K562 (cell line): ENCODE data around the gene HDAC10. TPM values are rescaled to one million over a fixed set of nuclear protein-coding genes. Genes with fewer than 3 reads are reported as not detected.

ENCODE experiments used
- ATAC-seq: fragments of 200-7000 bp; cut with Tn5 transposase; 3 replicates; pipeline ENCODE4 v1.9.1; 2020; ENCODE audit warnings: moderate library complexity
- BruUV-seq: library from RNA; stranded (reverse); fragments of 400-500 nt; replicated peaks from 2 replicates; lab custom pipeline; 2021; lab: Mats Ljungman, UMichigan
- CTCF ChIA-PET: fragments of 300-600 bp; formaldehyde crosslinking; extraction: SDS; loops from one replicate; lab custom pipeline; 2021; ENCODE audit warnings: low intra/inter-chr PET ratio; lab: Yijun Ruan, JAX
- POLR2A ChIA-PET: fragments of 300-600, 350-650 bp; sonication (Branson Sonifier 250); formaldehyde crosslinking; extraction: SDS; loops from one replicate; lab custom pipeline; 2021; ENCODE audit warnings: antibody characterized with exemption, inconsistent platforms; lab: Yijun Ruan, JAX
- DNase-seq, 4 experiments: peaks; one replicate each; pipeline versions ENCODE4 v3.0.0 to v3.0.0-alpha.2; 2011 to 2018; ENCODE audit warnings: low spot score in 3 of 4, mixed read lengths in 3 of 4; ENCODE audit errors: extremely low read depth in 1 of 4
- FAIRE-seq: peaks from 2 replicates; lab custom pipeline; 2011; peaks lifted over from hg19 to GRCh38; lab: Jason Lieb, UNC
- H2AFZ ChIP-seq: 2 replicates; pipeline ENCODE4 v1.6.0; 2011; ENCODE audit warnings: low read depth, low read length, control low read depth, inconsistent platforms
- H3K27ac ChIP-seq: fragments of 200-600 bp; 3 replicates; pipeline ENCODE4 v1.8.0; 2011; ENCODE audit warnings: low read depth, mild to moderate bottlenecking, control low read depth, inconsistent platforms, low read length, moderate library complexity, mixed read lengths; ENCODE audit errors: extremely low read depth
- H3K27me3 ChIP-seq, 2 experiments: fragments of 300-600 bp in 1 of 2; 2 replicates in 1 of 2; 3 replicates in 1 of 2; pipeline versions ENCODE4 v1.6.0 to v1.8.0; 2011; ENCODE audit warnings: inconsistent platforms in 2 of 2, low read length in 2 of 2, mild to moderate bottlenecking in 1 of 2, mixed read lengths in 1 of 2, moderate library complexity in 1 of 2; ENCODE audit not compliant: control insufficient read depth in 2 of 2, insufficient read depth in 2 of 2
- H3K36me3 ChIP-seq: fragments of 300-600 bp; 3 replicates; pipeline ENCODE4 v1.8.0; 2011; ENCODE audit warnings: mild to moderate bottlenecking, low read length, inconsistent platforms; ENCODE audit not compliant: control insufficient read depth, insufficient read depth
- H3K4me1 ChIP-seq, 2 experiments: fragments of 200-600 bp in 1 of 2; replicated peaks in 1 of 2; 2 replicates in 1 of 2; 3 replicates in 1 of 2; pipeline versions ENCODE4 v1.5.1 to v1.8.0; 2011; ENCODE audit warnings: inconsistent platforms in 2 of 2, low read length in 2 of 2, mild to moderate bottlenecking in 1 of 2, mixed read lengths in 1 of 2, moderate library complexity in 1 of 2; ENCODE audit not compliant: control insufficient read depth in 2 of 2, insufficient read depth in 2 of 2
- H3K4me2 ChIP-seq: 2 replicates; pipeline ENCODE4 v1.6.1; 2011; ENCODE audit warnings: low read length, control low read depth, inconsistent platforms, mixed read lengths; ENCODE audit not compliant: insufficient read depth
- H3K4me3 ChIP-seq: fragments of 200-600 bp; sonication (generic), shearing (Covaris generic); 2 replicates; pipeline ENCODE4 v1.5.1; 2016; ENCODE audit warnings: control low read depth, inconsistent platforms
- H3K79me2 ChIP-seq: fragments of 200-600 bp; 3 replicates; pipeline ENCODE4 v1.8.0; 2011; ENCODE audit warnings: low read length, inconsistent platforms; ENCODE audit not compliant: control insufficient read depth, insufficient read depth
- H3K9ac ChIP-seq, 2 experiments: 2 replicates each; pipeline versions ENCODE4 v1.6.0 to v1.6.1; 2011; ENCODE audit warnings: low read depth in 2 of 2, low read length in 2 of 2, control low read depth in 1 of 2, inconsistent platforms in 1 of 2, mild to moderate bottlenecking in 1 of 2, mixed read lengths in 1 of 2; ENCODE audit not compliant: insufficient read depth in 1 of 2
- H3K9me1 ChIP-seq: one replicate; pipeline ENCODE4 v1.6.0; 2011; ENCODE audit warnings: inconsistent platforms, mild to moderate bottlenecking, low read length, moderate library complexity; ENCODE audit not compliant: control insufficient read depth, insufficient read depth
- H3K9me3 ChIP-seq: replicated peaks from 2 replicates; pipeline ENCODE4 v1.5.1; 2011; ENCODE audit warnings: low read depth, low read length, inconsistent platforms; ENCODE audit not compliant: control insufficient read depth, insufficient read depth
- H4K20me1 ChIP-seq: replicated peaks from 2 replicates; pipeline ENCODE4 v1.6.1; 2011; ENCODE audit warnings: low read length, inconsistent platforms, mixed read lengths; ENCODE audit not compliant: control insufficient read depth, insufficient read depth
- DDX20 ChIP-seq: fragments of 450-650 bp; IDR thresholded peaks from 2 replicates; pipeline ENCODE4 v1.6.1; 2016; ENCODE audit warnings: missing genetic modification characterization, low read depth, mild to moderate bottlenecking, missing compliant biosample characterization, moderate library complexity
- DMBX1 ChIP-seq: fragments of 250-450 bp; sonication (Bioruptor Pico); IDR thresholded peaks from 2 replicates; pipeline ENCODE4 v1.8.0; 2022; ENCODE audit warnings: inconsistent platforms, mild to moderate bottlenecking, moderate library complexity, borderline replicate concordance
- E4F1 ChIP-seq: fragments of 250-450 bp; sonication (Bioruptor Pico); IDR thresholded peaks from 2 replicates; pipeline ENCODE4 v1.5.0; 2021; ENCODE audit warnings: mild to moderate bottlenecking, borderline replicate concordance
- HBP1 ChIP-seq: fragments of 450-650 bp; formaldehyde crosslinking; IDR thresholded peaks from 2 replicates; pipeline ENCODE4 v1.4.0; 2022; ENCODE audit warnings: missing genetic modification characterization
- PTTG1 ChIP-seq: fragments of 450-650 bp; IDR thresholded peaks from 2 replicates; pipeline ENCODE4 v1.6.1; 2016; ENCODE audit warnings: low read depth, mild to moderate bottlenecking, missing genetic modification characterization, missing compliant biosample characterization
- RAD21 ChIP-seq, 2 experiments: fragments of 250-450 bp in 1 of 2; fragments of 450-650 bp in 1 of 2; sonication (Bioruptor Pico) in 1 of 2; formaldehyde crosslinking in 1 of 2; IDR thresholded peaks in 1 of 2; conservative IDR thresholded peaks in 1 of 2; 2 replicates each; pipeline versions ENCODE4 v1.4.0 to v1.8.0; 2020 to 2022; ENCODE audit warnings: mild to moderate bottlenecking in 2 of 2, moderate library complexity in 1 of 2
- RBM39 ChIP-seq: fragments of 200-400 bp; formaldehyde crosslinking; optimal IDR thresholded peaks from 2 replicates; pipeline ENCODE3; 2018; ENCODE audit warnings: low read depth, low read length
- SRSF7 ChIP-seq: fragments of 200-400 bp; formaldehyde crosslinking; optimal IDR thresholded peaks from 2 replicates; pipeline ENCODE3; 2017; ENCODE audit warnings: mild to moderate bottlenecking, low read depth, low read length
- TCF7L2 ChIP-seq: fragments of 150-350 bp; IDR thresholded peaks from 2 replicates; pipeline ENCODE4 v1.6.1; 2016; ENCODE audit warnings: low read depth, mild to moderate bottlenecking, low read length, moderate library complexity
- YBX1 ChIP-seq: fragments of 450-650 bp; IDR thresholded peaks from 2 replicates; pipeline ENCODE4 v1.7.1; 2016; ENCODE audit warnings: mild to moderate bottlenecking
- ZKSCAN1 ChIP-seq: fragments of 150-350 bp; IDR thresholded peaks from 2 replicates; pipeline ENCODE4 v1.6.1; 2016; ENCODE audit warnings: low read depth, low read length
- ZNF184 ChIP-seq: sonication (generic); formaldehyde crosslinking; IDR thresholded peaks from 2 replicates; pipeline ENCODE4 v1.5.0; 2020; ENCODE audit warnings: missing genetic modification reagents
- WGBS: fragments of 100-300 bp; shearing (Covaris generic); methylation state at CpG from one replicate; pipeline ENCODE4 v1.1.6; 2016; ENCODE audit warnings: low coverage, mixed read lengths; ENCODE audit not compliant: insufficient coverage; ENCODE audit errors: missing lambda C conversion rate; 5-methylcytosine and 5-hydroxymethylcytosine counted together
- in situ Hi-C: fragments of 300-500 bp; cut with MboI; formaldehyde crosslinking; loops from 4 replicates; pipeline ENCODE4 v1.15.0; 2018; ENCODE audit warnings: inconsistent platforms, mixed read lengths
- intact Hi-C: fragments of 100-400 bp; cut with micrococcal nuclease; formaldehyde crosslinking; loops from 2 replicates; pipeline ENCODE4 v1.14.2; 2022
- polyA plus RNA-seq, 8 experiments: library from polyadenylated mRNA; depleted of rRNA in 4 of 8; stranded (reverse) in 5 of 8; unstranded in 3 of 8; fragments of >200 nt; fragmentation: Nextera tagmentation in 2 of 8; fragmentation: Illumina TruSeq in 1 of 8; extraction: Ambion mirVana in 2 of 8; extraction: Trizol in 1 of 8; gene quantifications; 2 replicates each; pipeline versions ENCODE4 v1.2.1 to v1.2.3, GENCODE V29; 2011 to 2014; ENCODE audit warnings: inconsistent platforms in 1 of 8, missing spikeins in 1 of 8
- total RNA-seq, 7 experiments: library from RNA; depleted of rRNA in 6 of 7; stranded (reverse); fragments of >200 nt in 6 of 7; fragmentation: Illumina TruSeq in 2 of 7; extraction: Trizol in 2 of 7; gene quantifications; 2 replicates each; pipeline versions ENCODE4 v1.2.1 to v1.2.3, GENCODE V29; 2011 to 2021; ENCODE audit warnings: low replicate concordance in 1 of 7

The HDAC10 gene
- total and polyA plus RNA-seq, 9 of the 15 experiments (the other 6 are each of a cell fraction or from before 2014, with no cell fraction given) = 0.10 to 44.2 (median 6.5) TPM

GRCh38 chr22:50293441-50294318 lies 42.6 kb upstream of the HDAC10 start (continued):
- TF ChIP-seq DDX20 (tag) (no peak), PTTG1 (tag) (no peak), RBM39 (no peak), YBX1 (no peak), ZNF184 (CRISPR knock-in tag) (no peak)

GRCh38 chr22:50292643-50293440 lies 41.8 kb upstream of the HDAC10 start:
- Histone ChIP-seq H3K4me2 (no peak overlapping the region), H3K4me3 (no peak overlapping the region), H2AFZ (no peak overlapping the region), H3K27ac (no peak overlapping the region), H4K20me1 (no peaks in the 10 kb centered on the region), H3K9me1 (no peaks in the 10 kb centered on the region), H3K9ac (no peak overlapping the region; a peak in 1 of 4 replicates), H3K36me3 (peaks cover 15% of the 10 kb centered on the region; the same call in 2 of the 3 replicates), H3K79me2 (peaks cover 17% of the 10 kb centered on the region; the same call in 2 of the 3 replicates), H3K9me3 (no peaks in the 10 kb centered on the region), H3K27me3 (no peaks in the 10 kb centered on the region), H3K4me1 (peaks cover 0 to 33% of the 10 kb centered on the region in 2 experiments; a peak in 2 of 5 replicates)
- no TSS peak for BruUV-seq
- TF ChIP-seq E4F1 (CRISPR knock-in tag) = no peak
- TF ChIP-seq SRSF7 = no peak
- TF ChIP-seq HBP1 (CRISPR knock-in tag) = no peak
- no peak for TF ChIP-seq RAD21 (CRISPR knock-in tag; conservative IDR thresholded peaks at IDR 0.05 in 1 of 2, IDR thresholded peaks at IDR 0.05 in 1 of 2)
- no peak for TF ChIP-seq DMBX1 (CRISPR knock-in tag)
- TF ChIP-seq TCF7L2 = no peak
- TF ChIP-seq DDX20 (tag) = no peak
- no peak for TF ChIP-seq ZKSCAN1
- no peak for DNase-seq
- ChIA-PET CTCF (no interaction called here), POLR2A (interaction anchor here (0.5 to 1.5 kb wide), 3 partner anchors 13 to 360 kb away, joined by 3 to 11 read pairs (median 3); no protein-coding TSS in a partner anchor)
- in situ Hi-C loops (no loop called here), intact Hi-C loops (no loop called here)
- 82% methylated on average over 11 of the region's 29 CpGs for WGBS
- ATAC-seq = no peak
- no peak for FAIRE-seq
